K562 treated with DMSO at 1 percent for 12 hours (cell line): Measurements from ENCODE around the gene TGFB2. TPM values are rescaled to one million over a fixed set of nuclear protein-coding genes. Genes with fewer than 3 reads are reported as not detected.

Experiments
- total RNA-seq: library from RNA; unstranded; fragments of 300-600 nt; gene quantifications from 2 replicates; pipeline ENCODE4 v1.2.3, GENCODE V29; 2022; ENCODE audit not compliant: insufficient read depth

The TGFB2 gene
- total RNA-seq = not detected in 2 replicates

GRCh38 chr1:218344814-218345672 lies at the start of gene TGFB2:
TSS of gene TGFB2 (plus strand) at chr1:218345336. CDS start at chr1:218346702, 1,366 bp downstream.

Other genes starting within 250 kb of the TGFB2 start
- gene RRP15, start 60.0 kb upstream of the TGFB2 start, total RNA-seq = 2.1 and 3.4 TPM in 2 replicates